K562 (cell line): ENCODE results near the gene CROCC2. TPM values are rescaled to one million over a fixed set of nuclear protein-coding genes. Genes with fewer than 3 reads are reported as not detected.

Source experiments
- ATAC-seq: fragments of 200-7000 bp; cut with Tn5 transposase; 3 replicates; pipeline ENCODE4 v1.9.1; 2020; ENCODE audit warnings: moderate library complexity
- BruUV-seq: library from RNA; stranded (reverse); fragments of 400-500 nt; replicated peaks from 2 replicates; lab custom pipeline; 2021; lab: Mats Ljungman, UMichigan
- CTCF ChIA-PET: fragments of 300-600 bp; formaldehyde crosslinking; extraction: SDS; loops from one replicate; lab custom pipeline; 2021; ENCODE audit warnings: low intra/inter-chr PET ratio; lab: Yijun Ruan, JAX
- POLR2A ChIA-PET: fragments of 300-600, 350-650 bp; sonication (Branson Sonifier 250); formaldehyde crosslinking; extraction: SDS; loops from one replicate; lab custom pipeline; 2021; ENCODE audit warnings: antibody characterized with exemption, inconsistent platforms; lab: Yijun Ruan, JAX
- DNase-seq, 4 experiments: peaks; one replicate each; pipeline versions ENCODE4 v3.0.0 to v3.0.0-alpha.2; 2011 to 2018; ENCODE audit warnings: low spot score in 3 of 4, mixed read lengths in 3 of 4; ENCODE audit errors: extremely low read depth in 1 of 4
- FAIRE-seq: peaks from 2 replicates; lab custom pipeline; 2011; peaks lifted over from hg19 to GRCh38; lab: Jason Lieb, UNC
- H2AFZ ChIP-seq: 2 replicates; pipeline ENCODE4 v1.6.0; 2011; ENCODE audit warnings: low read depth, low read length, control low read depth, inconsistent platforms
- H3K27ac ChIP-seq: fragments of 200-600 bp; 3 replicates; pipeline ENCODE4 v1.8.0; 2011; ENCODE audit warnings: low read depth, mild to moderate bottlenecking, control low read depth, inconsistent platforms, low read length, moderate library complexity, mixed read lengths; ENCODE audit errors: extremely low read depth
- H3K27me3 ChIP-seq, 2 experiments: fragments of 300-600 bp in 1 of 2; 2 replicates in 1 of 2; 3 replicates in 1 of 2; pipeline versions ENCODE4 v1.6.0 to v1.8.0; 2011; ENCODE audit warnings: inconsistent platforms in 2 of 2, low read length in 2 of 2, mild to moderate bottlenecking in 1 of 2, mixed read lengths in 1 of 2, moderate library complexity in 1 of 2; ENCODE audit not compliant: control insufficient read depth in 2 of 2, insufficient read depth in 2 of 2
- H3K36me3 ChIP-seq: fragments of 300-600 bp; 3 replicates; pipeline ENCODE4 v1.8.0; 2011; ENCODE audit warnings: mild to moderate bottlenecking, low read length, inconsistent platforms; ENCODE audit not compliant: control insufficient read depth, insufficient read depth
- H3K4me1 ChIP-seq, 2 experiments: fragments of 200-600 bp in 1 of 2; replicated peaks in 1 of 2; 2 replicates in 1 of 2; 3 replicates in 1 of 2; pipeline versions ENCODE4 v1.5.1 to v1.8.0; 2011; ENCODE audit warnings: inconsistent platforms in 2 of 2, low read length in 2 of 2, mild to moderate bottlenecking in 1 of 2, mixed read lengths in 1 of 2, moderate library complexity in 1 of 2; ENCODE audit not compliant: control insufficient read depth in 2 of 2, insufficient read depth in 2 of 2
- H3K4me2 ChIP-seq: 2 replicates; pipeline ENCODE4 v1.6.1; 2011; ENCODE audit warnings: low read length, control low read depth, inconsistent platforms, mixed read lengths; ENCODE audit not compliant: insufficient read depth
- H3K4me3 ChIP-seq: fragments of 200-600 bp; sonication (generic), shearing (Covaris generic); 2 replicates; pipeline ENCODE4 v1.5.1; 2016; ENCODE audit warnings: control low read depth, inconsistent platforms
- H3K79me2 ChIP-seq: fragments of 200-600 bp; 3 replicates; pipeline ENCODE4 v1.8.0; 2011; ENCODE audit warnings: low read length, inconsistent platforms; ENCODE audit not compliant: control insufficient read depth, insufficient read depth
- H3K9ac ChIP-seq, 2 experiments: 2 replicates each; pipeline versions ENCODE4 v1.6.0 to v1.6.1; 2011; ENCODE audit warnings: low read depth in 2 of 2, low read length in 2 of 2, control low read depth in 1 of 2, inconsistent platforms in 1 of 2, mild to moderate bottlenecking in 1 of 2, mixed read lengths in 1 of 2; ENCODE audit not compliant: insufficient read depth in 1 of 2
- H3K9me1 ChIP-seq: one replicate; pipeline ENCODE4 v1.6.0; 2011; ENCODE audit warnings: inconsistent platforms, mild to moderate bottlenecking, low read length, moderate library complexity; ENCODE audit not compliant: control insufficient read depth, insufficient read depth
- H3K9me3 ChIP-seq: replicated peaks from 2 replicates; pipeline ENCODE4 v1.5.1; 2011; ENCODE audit warnings: low read depth, low read length, inconsistent platforms; ENCODE audit not compliant: control insufficient read depth, insufficient read depth
- H4K20me1 ChIP-seq: replicated peaks from 2 replicates; pipeline ENCODE4 v1.6.1; 2011; ENCODE audit warnings: low read length, inconsistent platforms, mixed read lengths; ENCODE audit not compliant: control insufficient read depth, insufficient read depth
- BACH1 ChIP-seq: fragments of 200-800 bp; sonication (Bioruptor generic); IDR thresholded peaks from 2 replicates; pipeline ENCODE4 v1.6.1; 2016; ENCODE audit warnings: missing genetic modification characterization, missing compliant biosample characterization
- ETV6 ChIP-seq, 3 experiments: fragments of 150-350 bp in 1 of 3; sonication (generic) in 1 of 3; formaldehyde crosslinking in 1 of 3; IDR thresholded peaks; 2 replicates each; pipeline versions ENCODE4 v1.6.1 to v1.8.0; 2014 to 2022; ENCODE audit warnings: borderline replicate concordance in 2 of 3, low read depth in 2 of 3, antibody characterized with exemption in 1 of 3, low read length in 1 of 3, mild to moderate bottlenecking in 1 of 3, missing genetic modification reagents in 1 of 3
- HSF4 ChIP-seq: fragments of 250-450 bp; sonication (Bioruptor Pico); IDR thresholded peaks from 2 replicates; pipeline ENCODE4 v2.1.2; 2022; ENCODE audit warnings: mild to moderate bottlenecking, moderate library complexity, borderline replicate concordance
- IRF1 ChIP-seq: sonication (generic); formaldehyde crosslinking; IDR thresholded peaks from 2 replicates; pipeline ENCODE4 v1.8.0; 2022; ENCODE audit warnings: missing genetic modification reagents, mild to moderate bottlenecking, borderline replicate concordance
- POLR2H ChIP-seq: IDR thresholded peaks from 2 replicates; pipeline ENCODE4 v1.6.1; 2016; ENCODE audit warnings: missing genetic modification characterization, low read depth, mild to moderate bottlenecking, control low read depth, missing compliant biosample characterization, moderate library complexity
- PTRF ChIP-seq: fragments of 450-650 bp; IDR thresholded peaks from 2 replicates; pipeline ENCODE4 v1.6.1; 2016; ENCODE audit warnings: mild to moderate bottlenecking, missing genetic modification characterization, missing compliant biosample characterization
- XRCC4 ChIP-seq: IDR thresholded peaks from one replicate; pipeline ENCODE4 v1.6.1; 2011; ENCODE audit not compliant: insufficient read depth, insufficient read length; ENCODE audit errors: extremely low read depth
- ZNF766 ChIP-seq: fragments of 200-800 bp; sonication (Bioruptor generic); conservative IDR thresholded peaks from 2 replicates; pipeline ENCODE4 v1.6.1; 2016; ENCODE audit warnings: missing genetic modification characterization, missing compliant biosample characterization
- WGBS: fragments of 100-300 bp; shearing (Covaris generic); methylation state at CpG from one replicate; pipeline ENCODE4 v1.1.6; 2016; ENCODE audit warnings: low coverage, mixed read lengths; ENCODE audit not compliant: insufficient coverage; ENCODE audit errors: missing lambda C conversion rate; 5-methylcytosine and 5-hydroxymethylcytosine counted together
- in situ Hi-C: fragments of 300-500 bp; cut with MboI; formaldehyde crosslinking; loops from 4 replicates; pipeline ENCODE4 v1.15.0; 2018; ENCODE audit warnings: inconsistent platforms, mixed read lengths
- intact Hi-C: fragments of 100-400 bp; cut with micrococcal nuclease; formaldehyde crosslinking; loops from 2 replicates; pipeline ENCODE4 v1.14.2; 2022
- polyA plus RNA-seq, 8 experiments: library from polyadenylated mRNA; depleted of rRNA in 4 of 8; stranded (reverse) in 5 of 8; unstranded in 3 of 8; fragments of >200 nt; fragmentation: Nextera tagmentation in 2 of 8; fragmentation: Illumina TruSeq in 1 of 8; extraction: Ambion mirVana in 2 of 8; extraction: Trizol in 1 of 8; gene quantifications; 2 replicates each; pipeline versions ENCODE4 v1.2.1 to v1.2.3, GENCODE V29; 2011 to 2014; ENCODE audit warnings: inconsistent platforms in 1 of 8, missing spikeins in 1 of 8
- total RNA-seq, 7 experiments: library from RNA; depleted of rRNA in 6 of 7; stranded (reverse); fragments of >200 nt in 6 of 7; fragmentation: Illumina TruSeq in 2 of 7; extraction: Trizol in 2 of 7; gene quantifications; 2 replicates each; pipeline versions ENCODE4 v1.2.1 to v1.2.3, GENCODE V29; 2011 to 2021; ENCODE audit warnings: low replicate concordance in 1 of 7

CROCC2 gene
- total and polyA plus RNA-seq, 9 of the 15 experiments (the other 6 are each of a cell fraction or from before 2014, with no cell fraction given), result not detected

- in situ Hi-C loops (no loop called here), intact Hi-C loops (no loop called here)
- Histone ChIP-seq H3K4me3 (no peak overlapping the region), H3K4me2 (no peak overlapping the region), H3K79me2 (no peaks in the 10 kb centered on the region), H3K27ac (no peak overlapping the region), H3K4me1 (0 out of 5 replicates have a peak, but pooled peaks cover 0 to 6% of the 10 kb centered on the region in 2 experiments), H4K20me1 (0 out of 2 replicates have a peak, but pooled peaks cover 7% of the 10 kb centered on the region), H3K9me1 (no peaks in the 10 kb centered on the region), H3K9me3 (no peaks in the 10 kb centered on the region), H3K36me3 (no peaks in the 10 kb centered on the region), H3K27me3 (peaks cover 0 to 57% of the 10 kb centered on the region in 2 experiments; a peak in 3 of 5 replicates), H3K9ac (no peak overlapping the region), H2AFZ (no peak overlapping the region)
- ChIA-PET POLR2A (interaction anchor here (0.6 kb wide), 1 partner anchor 40 kb away, joined by 3 read pairs; no protein-coding TSS in a partner anchor), CTCF (no interaction called here)
- DNase-seq (no peak), FAIRE-seq (no peak), ATAC-seq (no peak)
- no TSS peak for BruUV-seq
- 0% methylated on average over 7 of the region's 7 CpGs for WGBS
- TF ChIP-seq ETV6 (IDR thresholded peaks at IDR 0.05; ENCODE audit: borderline replicate concordance in 1 of 2, low read depth in 2 of 2, low read length in 1 of 2) (no peak), ETV6 (CRISPR knock-in tag; IDR thresholded peaks at IDR 0.05; ENCODE audit: borderline replicate concordance) (no peak), IRF1 (no peak), HSF4 (no peak), POLR2H (tag) (no peak), ZNF766 (no peak), XRCC4 (no peak), PTRF (no peak), BACH1 (tag) (no peak)
Measured at GRCh38 chr2:240902615-240903041, 3.5 kb upstream of the CROCC2 start.
